Measurements from ENCODE around the gene MANEAL. TPM values are rescaled to one million over a fixed set of nuclear protein-coding genes. Genes with fewer than 3 reads are reported as not detected.
A peak's percentile ranks its signal among the peaks of the same experiment; 100 is the strongest.

MANEAL gene, protein sequence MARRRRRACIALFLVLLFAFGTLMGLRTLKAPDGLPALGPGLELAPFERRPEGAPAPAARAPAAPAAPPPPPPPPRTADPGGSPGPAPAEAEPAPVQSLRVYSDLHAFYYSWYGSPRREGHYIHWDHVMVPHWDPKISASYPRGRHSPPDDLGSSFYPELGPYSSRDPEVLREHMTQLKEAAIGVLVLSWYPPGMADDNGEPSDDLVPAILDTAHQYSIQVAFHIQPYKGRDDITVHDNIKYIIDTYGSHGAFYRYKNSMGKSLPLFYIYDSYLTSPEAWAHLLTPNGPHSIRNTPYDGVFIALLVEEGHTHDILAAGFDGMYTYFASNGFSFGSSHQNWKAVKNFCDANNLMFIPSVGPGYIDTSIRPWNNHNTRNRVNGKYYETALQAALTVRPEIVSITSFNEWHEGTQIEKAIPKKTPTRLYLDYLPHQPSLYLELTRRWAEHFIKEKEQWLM
- 22.3 and 27.3 TPM in 2 replicates for total RNA-seq (2014; rRNA removed; shearing (Covaris generic))
- polyA plus RNA-seq (2015; cell fraction: cytosol; rRNA removed): 40.0 and 53.3 TPM in 2 replicates
- polyA plus RNA-seq (2015; cell fraction: nucleus; rRNA removed): 4.4 and 8.2 TPM in 2 replicates

- in situ Hi-C loops (cut with HindIII; ENCODE audit: low pct_unique_long_range_greater_than_20kb, low sequenced_read_pairs): no loop called here
- peak; percentile 15 for DNase-seq (ENCODE audit: low read depth, low spot score)
Measured at GRCh38 chr1:37793773-37794371, at the start of gene MANEAL. MANEAL (plus strand) TSS chr1:37793847; CDS start chr1:37794183, 336 bp downstream.

- no peak for DNase-seq (ENCODE audit: low read depth, low spot score)
- in situ Hi-C loops (cut with HindIII; ENCODE audit: low pct_unique_long_range_greater_than_20kb, low sequenced_read_pairs): no loop called here
Measured at GRCh38 chr1:37746806-37747205, 46.8 kb upstream of the MANEAL start.

- in situ Hi-C loops (cut with HindIII; ENCODE audit: low pct_unique_long_range_greater_than_20kb, low sequenced_read_pairs): no loop called here
- no peak for DNase-seq (ENCODE audit: low read depth, low spot score)
Measured at GRCh38 chr1:37748565-37748964, 45.1 kb upstream of the MANEAL start.

GRCh38 chr1:37752213-37752582, 41.4 kb upstream of the MANEAL start:
- in situ Hi-C loops (cut with HindIII; ENCODE audit: low pct_unique_long_range_greater_than_20kb, low sequenced_read_pairs): no loop called here

DNA sequence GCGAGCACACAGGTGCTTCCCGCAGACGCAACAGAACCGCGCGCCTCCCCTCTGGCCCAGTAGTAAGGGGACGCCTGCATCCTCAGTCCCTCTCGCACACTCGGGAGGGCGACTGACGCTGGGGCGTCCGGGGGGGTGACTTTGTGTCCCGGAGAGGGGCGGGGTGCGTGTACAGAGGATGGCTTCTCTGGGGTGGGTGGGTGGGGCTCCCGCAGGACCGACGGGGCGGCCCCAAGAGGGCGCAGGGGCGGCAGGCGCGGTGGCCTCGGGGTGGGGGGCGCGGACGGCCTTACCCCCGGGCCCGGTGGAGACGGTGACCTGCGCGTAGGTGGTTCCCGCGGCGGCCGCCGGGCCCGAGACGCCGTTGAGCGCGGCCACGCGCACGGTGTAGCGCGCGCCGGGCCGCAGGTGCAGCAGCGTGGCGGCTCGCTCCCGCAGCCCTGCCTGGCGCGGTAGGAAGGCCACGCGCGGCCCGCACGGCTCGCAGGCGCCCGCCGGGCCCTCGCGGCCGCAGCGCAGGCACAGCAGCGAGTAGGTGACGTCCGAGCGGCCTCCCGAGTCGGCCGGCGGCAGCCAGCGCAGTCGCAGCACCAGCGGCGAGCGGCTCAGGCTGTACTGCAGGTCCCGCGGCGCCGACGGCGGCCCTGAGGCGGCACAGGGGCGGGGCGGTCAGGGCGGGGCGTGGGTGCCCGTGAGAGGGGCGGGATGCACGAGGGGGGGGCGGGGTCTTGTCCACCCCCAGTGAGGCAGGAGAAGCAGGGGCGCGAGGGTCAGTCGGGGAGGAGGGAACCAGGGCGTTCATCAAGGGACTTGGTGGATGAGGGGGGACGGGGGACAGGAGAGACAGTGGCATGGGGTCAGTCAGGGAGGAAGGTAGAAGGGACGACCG, 40.8 kb upstream of the MANEAL start:
- DNase-seq (ENCODE audit: low read depth, low spot score): no peak
- in situ Hi-C loops (cut with HindIII; ENCODE audit: low pct_unique_long_range_greater_than_20kb, low sequenced_read_pairs): no loop called here

More at GRCh38 chr1:37752213-37752582, 41.4 kb upstream of the MANEAL start:
- DNase-seq (ENCODE audit: low read depth, low spot score): no peak

- in situ Hi-C loops (cut with HindIII; ENCODE audit: low pct_unique_long_range_greater_than_20kb, low sequenced_read_pairs): no loop called here
- no peak for DNase-seq (ENCODE audit: low read depth, low spot score)
Measured at GRCh38 chr1:37753473-37754321, 40.0 kb upstream of the MANEAL start.

DNA sequence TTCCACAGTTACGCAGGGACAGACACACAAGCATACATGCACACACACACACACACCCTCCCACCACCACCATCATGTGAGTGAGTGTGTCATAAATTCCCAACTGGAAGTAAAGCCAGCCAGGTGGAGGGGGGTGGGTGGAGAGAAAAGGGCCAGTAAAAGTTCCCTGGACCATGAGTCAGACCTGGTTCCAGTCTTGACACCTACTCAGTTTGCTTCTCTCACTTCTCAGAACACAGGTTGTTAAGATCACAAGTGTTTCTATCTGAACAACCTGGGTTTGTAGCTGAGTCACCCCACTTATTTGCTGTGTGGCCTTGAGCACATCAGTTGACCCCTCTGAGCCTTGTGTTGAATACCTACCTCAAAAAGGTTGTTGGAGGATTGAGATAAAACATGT, 38.4 kb upstream of the MANEAL start:
- DNase-seq (ENCODE audit: low read depth, low spot score): no peak
- in situ Hi-C loops (cut with HindIII; ENCODE audit: low pct_unique_long_range_greater_than_20kb, low sequenced_read_pairs): no loop called here

- DNase-seq (ENCODE audit: low read depth, low spot score): no peak
- in situ Hi-C loops (cut with HindIII; ENCODE audit: low pct_unique_long_range_greater_than_20kb, low sequenced_read_pairs): no loop called here
Measured at GRCh38 chr1:37755951-37756560, 37.6 kb upstream of the MANEAL start.

DNA sequence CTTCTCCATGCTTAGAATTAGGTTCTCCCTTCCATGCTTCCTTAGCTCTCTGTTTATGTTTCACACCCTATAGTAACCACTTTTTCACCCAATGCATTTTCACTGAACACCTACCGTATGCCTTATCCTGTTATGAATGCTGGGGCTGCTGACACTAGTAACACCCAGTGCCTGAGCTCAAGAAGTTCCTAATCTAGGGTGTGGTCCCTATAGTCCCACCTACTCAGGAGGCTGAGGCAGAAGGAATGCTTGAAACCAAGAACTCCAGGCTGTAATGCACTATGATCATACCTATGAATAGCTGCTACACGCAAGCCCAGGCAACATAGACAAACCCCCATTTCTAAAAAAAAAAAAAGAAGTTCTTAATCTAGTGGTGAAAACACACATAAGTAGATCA, 34.2 kb upstream of the MANEAL start:
- no peak for DNase-seq (ENCODE audit: low read depth, low spot score)
- in situ Hi-C loops (cut with HindIII; ENCODE audit: low pct_unique_long_range_greater_than_20kb, low sequenced_read_pairs): no loop called here

DNA sequence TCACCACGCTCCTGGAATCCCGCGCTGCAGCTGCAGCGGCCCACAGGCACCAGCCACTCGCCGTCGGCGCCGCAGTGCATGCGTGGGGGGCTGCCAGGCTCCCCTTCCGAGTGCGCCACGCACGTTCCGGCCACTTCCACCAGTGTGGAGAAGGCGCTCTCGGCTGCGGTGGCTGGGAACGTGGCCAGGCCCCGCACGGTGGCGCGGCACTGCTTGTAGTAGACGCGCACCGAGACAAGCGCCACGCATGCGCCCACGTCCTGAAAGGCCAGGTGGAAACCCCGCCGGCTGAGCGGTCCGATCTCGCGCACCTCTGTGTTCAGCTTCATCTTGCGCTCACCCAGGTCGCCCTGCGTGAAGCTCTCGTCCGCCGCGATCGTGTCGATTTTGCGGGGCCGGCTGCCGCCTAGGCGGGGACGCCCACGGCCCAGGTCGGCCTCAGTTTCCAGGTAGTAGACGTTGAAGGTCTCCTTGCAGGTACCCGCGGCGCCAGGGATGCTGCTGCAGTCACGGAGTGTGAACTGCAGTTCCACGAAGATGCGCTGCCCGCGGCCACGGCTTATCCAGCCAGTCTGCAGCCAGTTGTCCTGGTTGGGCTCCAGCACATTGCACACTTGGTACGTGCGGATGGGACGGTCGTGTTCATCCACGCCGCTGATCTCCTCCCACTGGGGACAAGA, 32.1 kb upstream of the MANEAL start:
- in situ Hi-C loops (cut with HindIII; ENCODE audit: low pct_unique_long_range_greater_than_20kb, low sequenced_read_pairs): no loop called here
- DNase-seq (ENCODE audit: low read depth, low spot score): no peak

DNA sequence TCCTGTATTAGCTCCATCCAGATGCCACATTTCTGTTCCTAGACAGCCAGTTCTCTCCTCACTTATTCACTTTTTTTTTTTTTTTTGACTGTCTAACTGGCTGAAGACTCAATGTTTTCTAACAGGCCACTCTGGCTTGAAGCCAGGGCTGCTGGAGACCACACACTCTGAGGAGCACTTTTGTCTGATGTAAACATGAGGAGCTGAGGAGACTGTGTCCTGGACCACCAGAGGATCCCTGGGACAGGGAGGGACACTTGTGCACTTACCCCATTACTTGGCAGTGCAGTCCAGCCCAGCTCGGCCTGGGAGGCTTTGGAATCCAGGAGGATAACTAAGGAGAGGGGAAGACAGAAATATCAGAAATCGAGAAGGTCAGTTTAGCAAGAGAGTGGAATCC, 31.1 kb upstream of the MANEAL start:
- DNase-seq (ENCODE audit: low read depth, low spot score): no peak
- in situ Hi-C loops (cut with HindIII; ENCODE audit: low pct_unique_long_range_greater_than_20kb, low sequenced_read_pairs): no loop called here

DNA sequence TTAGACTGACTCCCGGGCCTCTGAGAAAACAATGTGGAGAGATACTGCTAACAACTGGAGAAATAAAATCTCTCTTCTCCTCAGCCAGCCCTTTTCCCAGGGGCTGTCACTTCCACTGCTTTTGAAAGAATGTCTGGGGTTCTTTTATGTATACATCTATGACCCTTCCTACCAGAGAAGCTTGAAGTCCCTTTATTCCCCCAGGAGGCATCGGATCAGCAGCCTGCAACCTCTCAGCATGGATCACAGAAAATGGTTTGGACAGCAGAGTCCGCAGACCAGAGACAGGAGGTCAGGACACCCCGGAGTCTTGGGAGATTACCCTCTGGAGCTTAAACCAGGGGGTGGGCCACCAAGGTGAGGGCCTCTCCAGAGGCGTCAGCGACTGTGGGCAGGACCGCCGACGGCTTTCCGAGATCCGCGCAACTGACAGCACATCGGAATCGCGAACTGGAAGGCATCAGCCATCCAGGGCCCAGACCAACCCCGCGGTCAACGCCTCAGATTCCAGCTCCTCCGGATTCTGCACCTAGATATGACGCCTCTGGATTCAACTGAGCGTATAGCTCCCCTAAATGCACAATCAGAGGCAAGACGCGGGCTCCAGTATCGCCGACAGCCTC, 29.7 kb upstream of the MANEAL start:
- in situ Hi-C loops (cut with HindIII; ENCODE audit: low pct_unique_long_range_greater_than_20kb, low sequenced_read_pairs): no loop called here
- DNase-seq (ENCODE audit: low read depth, low spot score): no peak

DNA sequence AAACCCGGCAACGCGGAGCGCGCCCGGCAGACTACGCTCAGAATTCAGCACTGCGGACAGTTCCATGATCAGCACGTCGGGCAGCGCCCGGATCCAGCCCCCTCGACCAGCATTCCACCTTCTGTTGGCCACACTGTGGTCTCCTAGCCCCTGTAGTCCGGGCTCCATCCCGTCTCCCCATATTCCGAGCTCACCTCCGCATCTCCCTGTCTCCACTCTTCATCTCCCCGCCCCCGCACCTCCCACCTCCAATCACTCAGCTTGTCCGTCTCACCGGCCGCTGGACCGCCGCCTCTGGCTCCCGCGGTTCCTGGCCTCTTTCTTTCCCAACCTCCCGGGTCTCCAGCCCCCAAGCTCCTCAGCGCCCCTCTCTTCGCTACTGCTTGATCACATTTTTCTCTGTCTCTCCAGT, 29.2 kb upstream of the MANEAL start:
- DNase-seq (ENCODE audit: low read depth, low spot score): peak; percentile 34

DNA sequence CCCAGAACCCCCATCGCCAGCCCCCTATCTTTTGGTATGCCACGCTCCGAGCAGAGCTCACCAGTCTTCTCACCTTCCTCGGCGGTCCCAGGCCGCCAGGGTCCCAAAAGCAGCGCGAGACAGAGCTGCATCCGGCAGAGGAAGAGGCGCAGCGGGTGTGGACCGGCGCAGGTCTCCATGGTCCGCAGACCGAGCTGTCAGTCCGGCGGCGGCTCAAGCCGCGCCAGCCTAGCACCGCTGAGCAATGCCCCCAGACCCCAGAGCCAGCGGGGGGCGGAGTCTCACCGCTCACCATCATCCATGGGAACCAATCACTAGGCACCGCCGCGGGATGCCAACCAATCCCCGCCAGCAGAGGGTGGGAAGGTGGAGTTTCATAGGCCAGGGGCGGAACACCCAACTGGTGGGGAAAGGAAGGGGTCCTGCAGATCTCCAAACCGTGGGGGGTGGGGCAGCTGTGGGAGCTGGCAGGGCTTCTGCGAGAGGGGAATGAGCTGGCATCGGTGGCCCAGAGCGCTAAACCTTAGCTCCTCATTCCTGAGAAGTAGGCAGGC, 28.7 kb upstream of the MANEAL start, which contains the start of gene EPHA10:
EPHA10 (minus strand) TSS at position 233 of the 554 bp plus-strand sequence; CDS start at position 179, 54 bp downstream.
- in situ Hi-C loops (cut with HindIII; ENCODE audit: low pct_unique_long_range_greater_than_20kb, low sequenced_read_pairs): no loop called here
- no peak for DNase-seq (ENCODE audit: low read depth, low spot score)

More for the DNA sequence above, 29.2 kb upstream of the MANEAL start:
- in situ Hi-C loops (cut with HindIII; ENCODE audit: low pct_unique_long_range_greater_than_20kb, low sequenced_read_pairs): no loop called here

DNA sequence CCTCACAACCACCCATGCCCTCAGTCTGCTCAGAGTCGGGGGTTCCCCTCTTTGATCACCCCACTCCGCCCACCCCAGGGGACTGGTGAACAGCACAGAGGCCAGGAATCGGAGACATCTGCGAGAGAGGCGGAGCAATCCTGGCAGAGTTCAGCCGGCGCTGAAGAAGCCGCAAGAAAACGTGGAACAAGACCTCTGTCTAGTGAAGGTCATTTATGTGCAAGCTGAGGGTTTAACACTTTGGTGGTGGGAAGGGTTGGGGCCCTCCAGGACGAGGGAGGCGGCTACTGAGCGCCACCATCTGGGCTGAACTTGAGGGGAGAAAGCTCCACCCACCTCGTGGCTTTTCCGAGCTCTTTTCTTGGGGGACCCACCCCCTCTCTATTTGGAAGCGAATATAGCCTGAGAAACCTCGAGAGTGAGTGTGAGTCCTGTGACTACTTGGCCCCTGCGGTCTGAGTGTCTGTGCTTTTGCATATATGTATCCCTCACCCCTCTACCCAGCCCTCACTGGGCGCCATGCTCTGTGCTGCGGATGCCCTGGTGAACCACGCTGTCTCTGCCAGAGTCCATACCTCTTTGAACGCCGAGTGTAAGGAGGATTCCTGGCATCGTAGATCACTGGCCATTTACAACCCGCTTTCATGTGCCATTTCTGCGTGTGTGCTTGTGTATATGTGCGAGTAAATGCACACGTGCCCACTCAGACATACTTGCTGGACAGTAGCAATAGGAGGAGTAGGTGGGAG, 27.6 kb upstream of the MANEAL start:
- in situ Hi-C loops (cut with HindIII; ENCODE audit: low pct_unique_long_range_greater_than_20kb, low sequenced_read_pairs): no loop called here
- DNase-seq (ENCODE audit: low read depth, low spot score): peak; percentile 21
